GM12801 (cell line): ENCODE measurements around the gene CISD1.

ENCODE experiments used
- CTCF ChIP-seq: IDR thresholded peaks from one replicate; pipeline ENCODE4 v1.5.1; 2011; ENCODE audit warnings: control low read depth; ENCODE audit not compliant: insufficient read length; ENCODE audit errors: extremely low read depth

The CISD1 gene

GRCh38 chr10:58322072-58322834, 53.3 kb downstream of the CISD1 start:
- TF ChIP-seq CTCF: no peak

GRCh38 chr10:58322835-58323209, 53.9 kb downstream of the CISD1 start:
- no peak for TF ChIP-seq CTCF

- no peak for TF ChIP-seq CTCF
Observed at GRCh38 chr10:58326967-58327381, 58.0 kb downstream of the CISD1 start.

- no peak for TF ChIP-seq CTCF
Observed at GRCh38 chr10:58328233-58328632, 59.3 kb downstream of the CISD1 start.

- TF ChIP-seq CTCF: no peak
Observed at GRCh38 chr10:58330431-58330830, 61.5 kb downstream of the CISD1 start.

GRCh38 chr10:58331646-58332045, 62.7 kb downstream of the CISD1 start:
- TF ChIP-seq CTCF: no peak

GRCh38 chr10:58334817-58335305, 65.9 kb downstream of the CISD1 start, which contains the start of gene UBE2D1:
Gene UBE2D1, plus strand, starts transcription at chr10:58335006. Its CDS starts 196 bp downstream, at chr10:58335202.
- no peak for TF ChIP-seq CTCF
